HFF-Myc (cell line): ENCODE results near the gene GLIPR2.
"Not testable (repeated sequence)": the region's sequence is repeated elsewhere in the genome, so short reads cannot be mapped to it uniquely, and the experiment has no call there.

Experiments used
- DNase-seq: peaks from one replicate; pipeline ENCODE4 v3.0.0-alpha.2; 2011; ENCODE audit warnings: low read depth; ENCODE audit errors: extremely low read depth
- H3K4me3 ChIP-seq: replicated peaks from 2 replicates; pipeline ENCODE4 v1.5.1; 2011; ENCODE audit warnings: low read depth, mild to moderate bottlenecking, control low read depth, low read length
- CTCF ChIP-seq: IDR thresholded peaks from 2 replicates; pipeline ENCODE4 v1.5.1; 2012; ENCODE audit warnings: mild to moderate bottlenecking, low read depth, low read length, control low read depth; ENCODE audit errors: missing control alignments

GLIPR2 gene

GRCh38 chr9:36169708-36170107 is 33.2 kb downstream of the GLIPR2 start:
- no peak overlapping the region for H3K4me3 ChIP-seq
- DNase-seq = no peak
- TF ChIP-seq CTCF = no peak

- no peak overlapping the region for H3K4me3 ChIP-seq
- DNase-seq = no peak
- no peak for TF ChIP-seq CTCF
Measured at GRCh38 chr9:36170531-36170930, 34.0 kb downstream of the GLIPR2 start.

GRCh38 chr9:36173861-36174260 is 37.3 kb downstream of the GLIPR2 start:
- no peak overlapping the region for H3K4me3 ChIP-seq
- TF ChIP-seq CTCF = no peak
- no peak for DNase-seq

- TF ChIP-seq CTCF = no peak
- no peak overlapping the region for H3K4me3 ChIP-seq
- DNase-seq = no peak
Measured at GRCh38 chr9:36174271-36174670, 37.7 kb downstream of the GLIPR2 start.

GRCh38 chr9:36174731-36175130 is 38.2 kb downstream of the GLIPR2 start:
- no peak for TF ChIP-seq CTCF
- no peak for DNase-seq
- H3K4me3 ChIP-seq = no peak overlapping the region

- DNase-seq, H3K4me3 ChIP-seq: not testable (repeated sequence)
Measured at GRCh38 chr9:36175209-36175608, 38.7 kb downstream of the GLIPR2 start.

GRCh38 chr9:36176496-36176895 is 40.0 kb downstream of the GLIPR2 start:
- not testable (repeated sequence) for DNase-seq, H3K4me3 ChIP-seq

- DNase-seq = no peak
- no peak for TF ChIP-seq CTCF
- no peak overlapping the region for H3K4me3 ChIP-seq
Measured at GRCh38 chr9:36177571-36177970, 41.0 kb downstream of the GLIPR2 start.

- not testable (repeated sequence) for H3K4me3 ChIP-seq, DNase-seq
Measured at GRCh38 chr9:36180243-36180642, 43.7 kb downstream of the GLIPR2 start.
